Parathyroid adenoma (tissue), 2 donors: ENCODE measurements around the gene SORCS2.

Experiments
- H2AFZ ChIP-seq: fragments of 300-600 bp; sonication (generic); one replicate; pipeline ENCODE4 v1.7.0; 2017; ENCODE audit warnings: antibody characterized with exemption, mild to moderate bottlenecking
- H3K27ac ChIP-seq: fragments of 300-600 bp; sonication (generic); one replicate; pipeline ENCODE4 v1.7.0; 2017
- H3K27me3 ChIP-seq: fragments of 300-600 bp; sonication (generic); one replicate; pipeline ENCODE4 v1.7.0; 2017; ENCODE audit warnings: low read length; ENCODE audit not compliant: control insufficient read depth, insufficient read depth
- H3K36me3 ChIP-seq: fragments of 300-600 bp; sonication (generic); one replicate; pipeline ENCODE4 v1.7.0; 2017; ENCODE audit warnings: low read length; ENCODE audit not compliant: control insufficient read depth, insufficient read depth
- H3K4me1 ChIP-seq: fragments of 300-600 bp; sonication (generic); one replicate; pipeline ENCODE4 v1.7.0; 2017; ENCODE audit warnings: control low read depth
- H3K4me2 ChIP-seq: fragments of 300-600 bp; sonication (generic); one replicate; pipeline ENCODE4 v1.7.0; 2017; ENCODE audit warnings: low read length
- H3K4me3 ChIP-seq: fragments of 300-600 bp; sonication (generic); one replicate; pipeline ENCODE4 v1.7.0; 2017; ENCODE audit warnings: low read depth, low read length
- H3K79me2 ChIP-seq: fragments of 300-600 bp; sonication (generic); one replicate; pipeline ENCODE4 v1.7.0; 2017; ENCODE audit warnings: control low read depth
- H3K9ac ChIP-seq: fragments of 300-600 bp; sonication (generic); one replicate; pipeline ENCODE4 v1.7.0; 2017; ENCODE audit warnings: mild to moderate bottlenecking
- H3K9me3 ChIP-seq: fragments of 300-600 bp; sonication (generic); one replicate; pipeline ENCODE4 v1.7.0; 2017; ENCODE audit warnings: low read length; ENCODE audit not compliant: control insufficient read depth
- CTCF ChIP-seq: fragments of 300-600 bp; sonication (generic); IDR thresholded peaks from one replicate; pipeline ENCODE4 v1.7.0; 2017; ENCODE audit warnings: antibody characterized with exemption, mild to moderate bottlenecking
- donor health status: primary hyperparathyroidism.

The SORCS2 gene

DNA sequence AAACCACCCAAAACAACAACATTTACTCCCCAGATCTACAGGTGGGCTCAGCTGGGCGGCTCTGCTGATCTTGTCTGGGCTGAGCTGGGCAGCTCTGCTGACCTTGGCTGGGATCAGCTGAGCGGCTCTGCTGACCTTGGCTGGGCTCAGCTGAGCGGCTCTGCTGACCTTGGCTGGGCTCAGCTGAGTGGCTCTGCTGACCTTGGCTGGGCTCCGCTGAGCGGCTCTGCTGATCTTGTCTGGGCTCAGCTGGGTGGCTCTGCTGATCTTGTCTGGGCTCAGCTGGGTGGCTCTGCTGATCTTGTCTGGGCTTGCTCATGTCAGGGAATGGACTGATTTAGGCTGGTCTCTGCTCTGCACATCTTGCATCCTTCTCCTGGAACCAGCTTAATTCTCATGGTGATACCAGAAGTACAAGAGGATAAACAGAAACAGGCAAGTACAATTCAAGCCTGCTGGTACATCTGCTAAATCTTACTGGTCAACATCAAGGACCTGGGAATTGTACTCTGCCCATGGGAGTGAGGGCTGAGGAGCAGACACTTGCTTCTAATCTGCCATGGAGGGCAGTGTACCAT is 490.9 kb downstream of the SORCS2 start:
- Histone ChIP-seq H3K9me3 (no peaks in the 10 kb centered on the region), H3K4me1 (no peaks in the 10 kb centered on the region), H3K9ac (no peak overlapping the region), H2AFZ (no peak overlapping the region), H3K4me2 (no peak overlapping the region), H3K27ac (no peak overlapping the region), H3K79me2 (no peaks in the 10 kb centered on the region), H3K27me3 (no peaks in the 10 kb centered on the region), H3K4me3 (no peak overlapping the region), H3K36me3 (no peaks in the 10 kb centered on the region)
- TF ChIP-seq CTCF: no peak

DNA sequence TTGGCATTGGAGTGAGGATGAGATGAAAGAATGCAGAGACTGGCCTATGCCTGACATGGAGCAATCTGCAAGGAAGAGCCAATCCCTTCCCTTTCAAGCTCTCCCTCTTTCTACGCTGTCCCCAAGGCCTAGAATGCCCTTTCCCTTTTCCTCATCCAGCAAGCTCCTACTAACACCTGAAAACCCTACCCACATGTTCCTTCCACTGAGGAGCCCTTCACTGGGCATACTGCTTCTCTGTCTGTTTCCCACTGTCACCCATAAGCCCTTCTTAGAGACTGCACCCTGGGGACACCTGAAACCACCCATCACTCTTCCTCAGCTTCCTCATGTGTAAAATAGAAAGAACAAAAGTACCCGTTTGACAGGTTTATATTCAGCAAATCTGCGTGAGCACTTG is 492.0 kb downstream of the SORCS2 start:
- Histone ChIP-seq H3K36me3 (no peaks in the 10 kb centered on the region), H3K9me3 (no peaks in the 10 kb centered on the region), H3K9ac (no peak overlapping the region), H3K4me3 (no peak overlapping the region), H3K4me1 (no peaks in the 10 kb centered on the region), H3K4me2 (no peak overlapping the region), H3K27ac (no peak overlapping the region), H3K27me3 (no peaks in the 10 kb centered on the region), H3K79me2 (no peaks in the 10 kb centered on the region), H2AFZ (no peak overlapping the region)
- no peak for TF ChIP-seq CTCF

GRCh38 chr4:7686070-7686870 is 493.9 kb downstream of the SORCS2 start:
- no peak overlapping the region for H3K27ac ChIP-seq
- no peaks in the 10 kb centered on the region for H3K79me2 ChIP-seq
- H3K4me1 ChIP-seq: no peaks in the 10 kb centered on the region
- no peaks in the 10 kb centered on the region for H3K36me3 ChIP-seq
- no peak overlapping the region for H3K9ac ChIP-seq
- H3K9me3 ChIP-seq: no peaks in the 10 kb centered on the region
- H3K4me3 ChIP-seq: no peak overlapping the region
- no peaks in the 10 kb centered on the region for H3K27me3 ChIP-seq
- H2AFZ ChIP-seq: no peak overlapping the region
- no peak for TF ChIP-seq CTCF
- no peak overlapping the region for H3K4me2 ChIP-seq

GRCh38 chr4:7687006-7687405 is 494.7 kb downstream of the SORCS2 start:
- Histone ChIP-seq H3K36me3 (no peaks in the 10 kb centered on the region), H3K4me2 (no peak overlapping the region), H3K27me3 (no peaks in the 10 kb centered on the region), H3K9me3 (no peaks in the 10 kb centered on the region), H3K4me1 (no peaks in the 10 kb centered on the region), H3K27ac (no peak overlapping the region), H2AFZ (no peak overlapping the region), H3K4me3 (no peak overlapping the region), H3K9ac (no peak overlapping the region), H3K79me2 (no peaks in the 10 kb centered on the region)
- no peak for TF ChIP-seq CTCF

DNA sequence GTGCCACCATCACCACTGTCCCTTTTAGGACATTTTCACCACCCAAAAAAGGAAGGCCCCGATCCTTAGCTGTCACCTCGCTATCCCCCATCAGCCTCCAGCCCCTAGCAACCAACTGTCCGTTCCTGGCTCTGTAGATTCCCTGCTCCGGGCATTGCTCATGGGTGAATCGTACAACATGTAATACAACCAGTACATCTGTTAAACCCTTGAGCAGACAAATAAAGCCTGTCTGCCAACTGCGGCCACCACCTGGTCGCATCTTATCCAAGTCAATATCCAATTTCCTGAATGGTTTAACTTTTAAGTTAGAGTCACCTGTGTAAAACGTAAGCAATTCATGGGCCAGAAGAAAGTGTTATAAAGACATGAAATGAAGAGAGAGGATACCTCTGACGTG is 495.5 kb downstream of the SORCS2 start:
- no peaks in the 10 kb centered on the region for H3K79me2 ChIP-seq
- no peak overlapping the region for H3K27ac ChIP-seq
- H3K9me3 ChIP-seq: no peaks in the 10 kb centered on the region
- H3K4me1 ChIP-seq: no peaks in the 10 kb centered on the region
- no peaks in the 10 kb centered on the region for H3K36me3 ChIP-seq
- TF ChIP-seq CTCF: no peak
- no peak overlapping the region for H3K9ac ChIP-seq
- H3K27me3 ChIP-seq: no peaks in the 10 kb centered on the region
- no peak overlapping the region for H3K4me3 ChIP-seq
- no peak overlapping the region for H2AFZ ChIP-seq
- H3K4me2 ChIP-seq: no peak overlapping the region
